NCI-H1930 (cell line): ENCODE data around the gene VAT1.
A peak's percentile ranks its signal among the peaks of the same experiment; 100 is the strongest.
"Not testable (repeated sequence)": the region's sequence is repeated elsewhere in the genome, so short reads cannot be mapped to it uniquely, and the experiment has no call there.

Experiments used
- DNase-seq, 2 experiments: peaks; one replicate each; lab custom pipeline; 2025; lab: John Stamatoyannopoulos, UW

The VAT1 gene

DNA sequence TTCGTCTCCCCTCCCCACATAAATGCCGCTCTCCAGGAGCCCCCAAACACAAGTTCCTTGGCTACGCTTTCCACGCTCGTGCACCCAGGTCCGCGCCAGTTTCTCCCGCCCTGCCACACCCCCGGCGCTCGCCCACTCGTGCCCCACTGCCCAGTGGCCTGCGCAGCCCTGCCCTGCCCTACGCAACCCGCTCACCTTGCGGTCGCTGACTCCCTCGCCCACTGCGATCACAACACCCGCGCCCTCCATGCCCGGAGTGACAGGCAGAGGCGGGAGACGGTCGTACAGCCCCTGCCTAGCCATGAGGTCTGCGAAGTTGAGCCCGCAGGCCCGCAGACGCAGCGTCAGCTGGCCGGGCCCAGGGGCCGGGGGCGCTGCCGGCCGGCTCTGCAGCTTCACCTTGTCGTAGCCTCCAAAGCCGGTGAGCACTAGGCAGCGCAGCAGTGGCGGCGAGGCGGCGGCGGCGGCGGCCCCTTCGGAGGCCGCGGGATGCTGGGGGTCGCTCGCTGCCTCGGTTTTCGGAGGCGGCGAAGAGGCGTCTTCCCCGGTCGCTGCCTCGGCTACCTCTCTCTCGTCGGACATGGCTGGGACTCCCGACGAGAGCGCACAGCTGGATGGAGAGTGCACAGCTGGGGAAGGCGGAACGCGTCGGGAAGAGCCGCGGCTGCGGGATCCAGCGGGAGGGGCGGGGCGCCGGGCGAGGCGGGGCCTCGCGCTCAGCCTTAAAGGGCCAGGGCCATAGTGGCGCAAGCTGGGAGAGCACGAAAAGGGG is at the start of gene VAT1:
Gene VAT1, minus strand, starts transcription at position 645 of the 772 bp plus-strand sequence. Its CDS starts 63 bp downstream, at position 582.
- peak; percentile 55 to 75 for DNase-seq

DNA sequence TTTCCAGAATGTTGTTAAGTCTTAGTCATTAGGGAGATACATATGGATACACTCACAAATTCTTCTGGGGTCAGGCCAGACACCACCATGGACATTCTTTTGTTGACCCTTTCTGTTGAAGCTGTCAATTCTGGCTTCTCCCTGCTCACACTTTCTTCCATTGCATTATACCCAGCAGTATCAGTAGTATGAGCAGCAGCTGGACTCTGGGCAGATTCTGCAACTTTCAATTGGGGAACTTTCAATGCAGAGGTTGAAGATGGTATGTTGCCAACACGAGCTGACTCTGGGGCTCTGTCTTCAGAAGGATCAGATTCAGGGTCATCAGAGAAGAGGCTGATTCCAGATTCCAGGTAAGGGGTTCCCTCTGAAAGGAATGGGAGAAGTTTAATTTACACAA is 48.7 kb upstream of the VAT1 start:
- DNase-seq, result no peak

- DNase-seq, result no peak
Measured at GRCh38 chr17:43070257-43070656, 48.1 kb upstream of the VAT1 start.

- DNase-seq, result no peak
Measured at GRCh38 chr17:43069368-43069898, 47.2 kb upstream of the VAT1 start.

DNA sequence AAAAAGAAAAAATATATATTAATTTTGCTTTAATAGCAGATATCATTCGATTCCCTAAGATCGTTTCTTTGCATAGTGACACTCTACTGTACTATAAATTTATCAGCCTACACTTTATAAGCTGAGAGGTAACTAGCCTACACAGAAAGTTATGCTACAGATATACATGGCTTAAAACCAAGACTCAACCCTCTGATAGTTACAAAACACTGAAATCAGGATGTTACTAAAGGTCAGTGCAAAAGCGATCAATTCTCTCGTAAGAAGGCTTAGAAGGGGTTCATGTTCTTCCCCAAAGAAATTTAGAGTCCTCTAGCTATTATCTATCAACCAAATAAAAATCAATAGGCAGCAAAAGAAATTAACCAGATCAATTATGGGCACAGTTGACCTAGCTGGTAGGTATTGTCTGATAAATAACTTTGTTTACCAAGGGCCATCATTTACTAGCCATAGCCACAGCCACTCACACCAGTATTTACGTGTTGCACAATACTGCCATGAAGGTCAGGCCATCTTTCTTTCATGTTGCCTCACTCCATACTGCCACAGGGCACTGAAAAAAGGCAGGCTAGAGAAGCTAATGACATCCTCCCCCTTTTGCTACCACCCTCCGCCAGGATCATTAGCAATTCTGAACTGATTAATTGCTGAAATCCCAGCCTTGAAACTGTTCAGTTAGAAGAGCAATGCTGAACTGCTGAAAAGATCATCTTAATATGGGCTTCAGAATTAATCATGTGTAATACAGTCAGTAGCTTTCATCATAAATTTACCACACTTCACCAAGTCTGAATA is 46.6 kb upstream of the VAT1 start:
- DNase-seq, result no peak

GRCh38 chr17:43062984-43063638 is 40.9 kb upstream of the VAT1 start:
- DNase-seq, result no peak

- DNase-seq, result no peak
Measured at GRCh38 chr17:43056051-43056450, 33.9 kb upstream of the VAT1 start.

GRCh38 chr17:43053008-43053407 is 30.8 kb upstream of the VAT1 start:
- not testable (repeated sequence) for DNase-seq

GRCh38 chr17:43051969-43052368 is 29.8 kb upstream of the VAT1 start:
- no peak for DNase-seq

- DNase-seq, result no peak
Measured at GRCh38 chr17:43044024-43044423, 21.8 kb upstream of the VAT1 start.

DNA sequence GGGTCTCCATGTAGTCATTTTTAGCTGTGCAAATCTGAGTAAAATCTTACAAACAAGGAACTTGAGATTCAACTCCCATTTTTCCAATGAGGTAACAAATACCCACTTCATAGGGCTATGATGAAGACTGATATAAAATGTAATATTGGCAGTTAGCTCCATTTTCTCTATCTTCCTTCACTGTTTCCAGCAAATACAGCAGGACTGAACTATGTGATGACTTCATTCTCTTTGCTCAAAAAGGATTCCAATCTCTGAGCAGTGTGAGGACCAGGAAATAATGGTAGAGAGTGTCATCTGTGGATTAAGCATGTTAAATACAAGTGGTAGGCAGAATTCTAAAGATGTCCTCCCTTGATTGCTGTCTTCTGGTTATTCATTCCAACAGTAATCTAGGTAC is 21.1 kb upstream of the VAT1 start:
- DNase-seq, result no peak

DNA sequence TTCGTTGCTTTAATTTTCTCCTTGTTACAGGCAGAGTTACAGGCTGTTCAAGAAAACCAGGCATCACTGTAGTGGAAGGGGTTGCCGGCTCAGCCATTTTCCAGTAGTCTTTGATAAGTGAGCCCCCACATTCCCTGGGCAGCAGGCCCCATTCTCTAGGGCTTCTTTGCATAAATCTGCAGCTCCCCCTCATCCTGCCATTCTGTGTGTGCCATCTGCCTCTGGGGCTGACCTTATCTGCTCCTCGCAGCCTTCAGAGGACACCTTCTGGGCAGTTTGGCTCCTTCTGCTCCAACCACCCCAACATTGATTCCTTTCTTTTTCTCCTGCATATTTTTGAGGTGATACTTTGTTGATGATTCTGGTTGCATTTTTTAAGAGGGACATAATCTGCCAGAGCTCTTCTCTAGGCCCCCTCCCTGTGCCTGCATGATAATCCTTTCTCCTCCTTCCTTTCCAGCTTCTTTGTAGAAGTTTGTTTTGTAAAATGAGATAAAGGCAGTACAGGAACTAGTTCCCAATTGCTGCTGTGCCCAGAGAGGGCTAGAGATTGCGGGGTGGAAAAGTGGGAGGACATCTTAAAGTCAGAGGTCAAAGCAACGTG is 19.9 kb upstream of the VAT1 start:
- DNase-seq, result no peak

DNA sequence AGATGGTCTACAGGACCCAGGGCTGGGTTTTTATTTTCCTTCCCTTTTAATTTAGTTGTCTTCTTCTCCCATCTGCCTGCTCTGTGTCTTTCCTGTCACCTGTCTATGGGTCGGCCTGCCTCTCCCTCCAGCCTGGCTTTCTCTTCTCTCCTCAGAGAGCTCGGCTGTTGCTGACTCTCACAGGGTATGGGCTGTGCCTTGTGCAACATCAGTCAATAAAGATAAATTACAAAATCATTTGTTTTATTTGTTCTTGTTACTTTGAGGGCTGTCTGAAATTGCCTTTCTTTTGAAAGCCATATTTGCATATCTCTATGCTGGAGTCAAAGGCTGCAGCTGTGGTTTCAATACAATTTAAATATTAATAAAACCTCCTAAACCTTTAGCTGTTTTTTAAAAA is 18.5 kb upstream of the VAT1 start:
- no peak for DNase-seq

DNA sequence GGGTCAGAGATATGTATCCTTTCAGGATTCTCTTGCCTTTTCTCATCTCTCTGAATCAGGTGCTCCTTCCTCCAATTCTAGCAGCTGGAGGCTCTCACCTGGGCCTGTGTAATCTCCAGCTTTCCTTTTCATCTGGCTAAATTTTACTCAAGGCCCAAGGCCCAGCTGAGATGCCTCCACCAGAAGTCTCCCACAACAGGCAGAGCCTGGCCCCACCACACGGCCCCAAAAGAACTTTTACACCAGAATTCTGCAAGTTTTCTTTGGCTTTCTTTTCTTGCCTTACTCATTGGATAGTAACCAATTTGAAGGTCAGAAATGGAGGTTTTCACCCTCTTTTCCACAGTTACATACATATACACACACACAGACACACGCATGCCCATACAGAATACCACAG is 17.5 kb upstream of the VAT1 start:
- no peak for DNase-seq

- no peak for DNase-seq
Measured at GRCh38 chr17:43034894-43035293, 12.7 kb upstream of the VAT1 start.

DNA sequence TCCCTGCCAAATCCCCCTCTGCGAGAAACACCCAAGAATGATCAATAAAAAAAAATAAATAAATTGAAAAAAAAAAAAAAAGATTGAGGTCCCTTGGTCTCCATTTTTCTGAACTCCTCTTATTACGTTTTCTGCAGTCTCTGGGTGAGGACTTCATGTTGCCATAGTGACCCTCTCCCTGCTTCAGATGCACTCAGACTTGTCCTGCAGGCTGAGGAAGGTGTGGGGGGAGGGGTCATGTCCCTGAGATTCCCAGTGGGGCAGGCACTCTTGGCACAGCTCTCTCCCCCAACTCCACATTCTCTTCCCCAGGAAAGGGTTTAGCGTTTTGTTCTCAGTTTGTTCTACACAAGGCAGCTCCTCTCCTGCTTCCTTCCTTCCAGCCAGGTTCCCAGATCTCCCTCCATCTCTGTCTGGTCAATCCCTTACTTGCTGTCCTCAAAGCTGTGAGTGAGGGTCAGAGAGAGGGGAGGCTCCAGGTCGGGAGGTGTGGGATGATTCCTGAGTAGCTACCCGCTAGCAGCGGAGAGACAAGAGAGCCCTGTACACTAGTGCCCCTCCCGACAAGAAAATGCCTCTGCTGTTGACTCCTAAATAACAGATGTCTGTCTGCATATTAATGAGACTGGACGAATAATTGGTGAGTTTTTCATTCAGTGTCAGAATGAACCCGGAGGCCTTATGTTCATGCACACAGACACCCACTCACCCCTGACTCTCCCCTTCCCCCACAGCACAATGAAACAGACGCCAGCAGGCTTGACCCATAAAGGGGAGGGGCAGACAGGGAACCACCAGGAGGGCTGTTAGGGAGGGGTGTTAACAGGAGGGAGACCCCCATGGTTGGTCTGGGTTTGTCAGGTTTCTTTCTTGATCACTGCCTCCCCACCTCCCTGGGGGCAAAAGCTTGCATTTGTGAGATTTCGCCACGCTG is 12.0 kb upstream of the VAT1 start:
- no peak for DNase-seq

DNA sequence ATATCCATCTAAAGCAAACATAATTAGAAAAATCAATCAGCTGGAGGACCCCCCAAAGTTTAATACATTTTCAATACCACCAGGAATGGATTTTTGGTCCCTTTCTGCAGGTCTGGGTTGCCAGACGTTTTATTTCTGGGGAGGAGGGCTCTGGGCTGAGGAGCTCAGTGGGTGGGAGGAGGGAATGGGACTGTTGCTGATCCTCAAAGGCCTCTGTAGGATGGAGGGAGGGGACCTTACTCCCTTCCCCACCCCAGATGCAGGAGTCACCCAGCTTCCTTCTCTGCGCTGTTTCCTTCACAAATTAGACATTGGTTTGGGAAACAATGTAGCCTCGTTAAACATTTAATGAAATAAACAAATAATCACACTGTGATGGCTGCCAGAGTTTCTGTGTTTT is 9.5 kb upstream of the VAT1 start:
- no peak for DNase-seq

GRCh38 chr17:43030137-43030767 is 8.1 kb upstream of the VAT1 start:
- no peak for DNase-seq

DNA sequence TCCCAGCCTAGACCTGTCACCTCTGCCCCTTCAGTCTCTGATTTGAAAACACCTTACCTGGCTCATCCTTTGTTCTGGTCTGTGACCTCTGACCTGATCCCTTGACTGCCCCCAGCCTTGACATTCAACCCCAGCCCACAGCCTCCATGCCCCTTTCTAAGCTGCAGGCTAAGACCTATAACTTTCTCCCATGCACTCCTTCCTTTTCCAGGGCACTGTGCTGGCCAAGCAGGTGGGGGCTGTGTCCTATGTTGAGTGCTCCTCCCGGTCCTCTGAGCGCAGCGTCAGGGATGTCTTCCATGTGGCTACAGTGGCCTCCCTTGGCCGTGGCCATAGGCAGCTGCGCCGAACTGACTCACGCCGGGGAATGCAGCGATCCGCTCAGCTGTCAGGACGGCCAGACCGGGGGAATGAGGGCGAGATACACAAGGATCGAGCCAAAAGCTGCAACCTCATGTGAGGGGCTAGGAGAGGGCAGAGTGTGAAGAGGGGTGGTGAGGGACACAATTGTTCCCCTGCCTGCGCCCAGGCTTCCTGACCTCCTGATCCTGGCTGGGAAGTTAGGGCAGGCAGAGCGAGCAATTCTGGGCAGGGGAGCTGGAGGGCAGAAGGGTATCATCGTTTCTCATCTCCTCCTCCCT is 6.2 kb upstream of the VAT1 start:
- no peak for DNase-seq
